Fibroblast of lung (primary cell): Measurements from ENCODE around the gene DKK2.

Experiments used
- EZH2 ChIP-seq: IDR thresholded peaks from 2 replicates; pipeline ENCODE4 v1.5.1; 2012; ENCODE audit warnings: low read length, control low read depth, mild to moderate bottlenecking; ENCODE audit errors: missing control alignments
- TF ChIP-seq, protein P1 (sequence below), 2 donors: IDR thresholded peaks in 1 of 2; conservative IDR thresholded peaks in 1 of 2; 1 replicate in 1 of 2; 2 replicates in 1 of 2; pipeline ENCODE4 v1.5.1; 2011 to 2012; ENCODE audit warnings: low read length in 2 of 2, control low read depth in 1 of 2, inconsistent platforms in 1 of 2, low read depth in 1 of 2, mild to moderate bottlenecking in 1 of 2

DNA sequence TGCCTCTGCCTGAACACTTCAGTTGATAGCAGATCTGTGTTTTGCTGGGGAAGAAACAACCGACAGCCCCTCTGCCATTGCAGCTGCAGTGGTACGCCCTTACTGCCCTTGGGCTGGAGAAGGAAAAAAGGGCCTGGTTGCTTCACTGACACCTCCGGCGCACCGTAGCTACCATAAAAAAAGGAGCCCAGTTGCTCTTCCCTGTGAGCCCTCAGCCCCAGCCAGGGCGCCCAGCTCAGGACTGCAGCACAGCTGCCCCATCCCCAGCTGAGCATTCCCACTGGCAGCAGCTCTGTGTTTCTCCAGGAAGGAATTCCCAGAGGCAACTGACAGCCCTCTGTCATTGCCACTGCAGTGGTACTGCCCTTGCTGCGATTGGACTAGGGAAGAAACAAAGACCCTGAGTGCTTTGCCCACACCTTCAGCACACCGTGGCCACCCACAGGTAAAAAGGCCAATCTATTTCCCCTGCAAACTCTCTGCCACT lies 142.7 kb downstream of the DKK2 start:
- TF ChIP-seq, protein P1, sequence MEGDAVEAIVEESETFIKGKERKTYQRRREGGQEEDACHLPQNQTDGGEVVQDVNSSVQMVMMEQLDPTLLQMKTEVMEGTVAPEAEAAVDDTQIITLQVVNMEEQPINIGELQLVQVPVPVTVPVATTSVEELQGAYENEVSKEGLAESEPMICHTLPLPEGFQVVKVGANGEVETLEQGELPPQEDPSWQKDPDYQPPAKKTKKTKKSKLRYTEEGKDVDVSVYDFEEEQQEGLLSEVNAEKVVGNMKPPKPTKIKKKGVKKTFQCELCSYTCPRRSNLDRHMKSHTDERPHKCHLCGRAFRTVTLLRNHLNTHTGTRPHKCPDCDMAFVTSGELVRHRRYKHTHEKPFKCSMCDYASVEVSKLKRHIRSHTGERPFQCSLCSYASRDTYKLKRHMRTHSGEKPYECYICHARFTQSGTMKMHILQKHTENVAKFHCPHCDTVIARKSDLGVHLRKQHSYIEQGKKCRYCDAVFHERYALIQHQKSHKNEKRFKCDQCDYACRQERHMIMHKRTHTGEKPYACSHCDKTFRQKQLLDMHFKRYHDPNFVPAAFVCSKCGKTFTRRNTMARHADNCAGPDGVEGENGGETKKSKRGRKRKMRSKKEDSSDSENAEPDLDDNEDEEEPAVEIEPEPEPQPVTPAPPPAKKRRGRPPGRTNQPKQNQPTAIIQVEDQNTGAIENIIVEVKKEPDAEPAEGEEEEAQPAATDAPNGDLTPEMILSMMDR (conservative IDR thresholded peaks at IDR 0.05 in 1 of 2, IDR thresholded peaks at IDR 0.05 in 1 of 2; ENCODE audit: low read depth in 1 of 2, low read length in 2 of 2): no peak
- TF ChIP-seq EZH2: no peak
